K562 (cell line): ENCODE data around the gene SSH3. TPM values are rescaled to one million over a fixed set of nuclear protein-coding genes. Genes with fewer than 3 reads are reported as not detected.

Source experiments
- BDP1 ChIP-seq: IDR thresholded peaks from 3 replicates; pipeline ENCODE4 v1.6.1; 2011; ENCODE audit not compliant: insufficient read length, insufficient read depth
- BMI1 ChIP-seq: fragments of 150-350 bp; IDR thresholded peaks from 2 replicates; pipeline ENCODE4 v1.6.1; 2014; ENCODE audit warnings: low read length
- FOXA1 ChIP-seq: fragments of 450-650 bp; IDR thresholded peaks from 2 replicates; pipeline ENCODE4 v1.6.1; 2016; ENCODE audit warnings: mild to moderate bottlenecking, borderline replicate concordance
- GABPB1 ChIP-seq: sonication (generic); formaldehyde crosslinking; IDR thresholded peaks from 2 replicates; pipeline ENCODE4 v1.8.0; 2022; ENCODE audit warnings: mild to moderate bottlenecking, missing genetic modification reagents
- HDAC2 ChIP-seq: fragments of 450-650 bp; IDR thresholded peaks from 2 replicates; pipeline ENCODE4 v1.6.1; 2016; ENCODE audit warnings: mild to moderate bottlenecking
- MTA1 ChIP-seq: fragments of 450-650 bp; IDR thresholded peaks from 2 replicates; pipeline ENCODE4 v1.6.1; 2017; ENCODE audit warnings: borderline replicate concordance
- NEUROD1 ChIP-seq: fragments of 150-350 bp; IDR thresholded peaks from 2 replicates; pipeline ENCODE4 v1.6.1; 2014; ENCODE audit warnings: borderline replicate concordance, low read length, low read depth; ENCODE audit not compliant: partially characterized antibody
- NFE2L1 ChIP-seq: fragments of 450-650 bp; IDR thresholded peaks from 2 replicates; pipeline ENCODE4 v1.6.1; 2016; ENCODE audit warnings: missing genetic modification characterization, low read depth, mild to moderate bottlenecking, missing compliant biosample characterization, moderate library complexity, borderline replicate concordance
- NFRKB ChIP-seq: fragments of 450-650 bp; IDR thresholded peaks from 2 replicates; pipeline ENCODE4 v1.6.1; 2016; ENCODE audit warnings: low read depth
- NFXL1 ChIP-seq: fragments of 450-650 bp; formaldehyde crosslinking; IDR thresholded peaks from 2 replicates; pipeline ENCODE4 v1.4.0; 2021; ENCODE audit warnings: mild to moderate bottlenecking
- RBBP5 ChIP-seq: fragments of 200-600 bp; sonication (generic); IDR thresholded peaks from 2 replicates; pipeline ENCODE4 v1.6.1; 2012; ENCODE audit warnings: borderline replicate concordance, mild to moderate bottlenecking, low read length, control low read depth, inconsistent platforms; ENCODE audit not compliant: insufficient read depth, poor library complexity, severe bottlenecking
- RCOR1 ChIP-seq, 2 experiments: IDR thresholded peaks; 2 replicates each; pipeline ENCODE4 v1.6.1; 2012; ENCODE audit warnings: low read depth in 2 of 2, low read length in 2 of 2, borderline replicate concordance in 1 of 2, improper control_type of control experiment in 1 of 2
- TBL1XR1 ChIP-seq, 2 experiments: IDR thresholded peaks; 2 replicates each; pipeline ENCODE4 v1.6.1; 2012; ENCODE audit warnings: improper control_type of control experiment in 2 of 2, low read length in 2 of 2, mild to moderate bottlenecking in 1 of 2
- TEAD1 ChIP-seq, 2 experiments: fragments of 450-650 bp in 1 of 2; sonication (generic) in 1 of 2; formaldehyde crosslinking; IDR thresholded peaks; 2 replicates each; pipeline versions ENCODE4 v1.4.0 to v1.8.0; 2020 to 2022; ENCODE audit warnings: mild to moderate bottlenecking in 2 of 2, missing genetic modification reagents in 1 of 2
- ZBTB7A ChIP-seq: IDR thresholded peaks from 2 replicates; pipeline ENCODE4 v1.6.1; 2011; ENCODE audit warnings: low read depth, mild to moderate bottlenecking, low read length, moderate library complexity, borderline replicate concordance; ENCODE audit not compliant: control insufficient read depth
- ZNF175 ChIP-seq: fragments of 200-800 bp; sonication (Bioruptor generic); IDR thresholded peaks from 2 replicates; pipeline ENCODE4 v1.6.1; 2016; ENCODE audit warnings: low read depth, mild to moderate bottlenecking, missing genetic modification characterization, missing compliant biosample characterization
- ZNF224 ChIP-seq: sonication (generic); formaldehyde crosslinking; IDR thresholded peaks from 2 replicates; pipeline ENCODE4 v1.8.0; 2022; ENCODE audit warnings: mild to moderate bottlenecking, missing genetic modification reagents
- ZNF436 ChIP-seq: fragments of 250-450, 450-650 bp; sonication (Bioruptor Pico); formaldehyde crosslinking; IDR thresholded peaks from 2 replicates; pipeline ENCODE4 v1.7.0; 2020; ENCODE audit warnings: mild to moderate bottlenecking
- ZNF589 ChIP-seq: fragments of 200-800 bp; sonication (Bioruptor generic); IDR thresholded peaks from 2 replicates; pipeline ENCODE4 v1.6.1; 2016; ENCODE audit warnings: low read depth, missing genetic modification characterization, missing compliant biosample characterization
- polyA plus RNA-seq, 8 experiments: library from polyadenylated mRNA; depleted of rRNA in 4 of 8; stranded (reverse) in 5 of 8; unstranded in 3 of 8; fragments of >200 nt; fragmentation: Nextera tagmentation in 2 of 8; fragmentation: Illumina TruSeq in 1 of 8; extraction: Ambion mirVana in 2 of 8; extraction: Trizol in 1 of 8; gene quantifications; 2 replicates each; pipeline versions ENCODE4 v1.2.1 to v1.2.3, GENCODE V29; 2011 to 2014; ENCODE audit warnings: inconsistent platforms in 1 of 8, missing spikeins in 1 of 8
- total RNA-seq, 7 experiments: library from RNA; depleted of rRNA in 6 of 7; stranded (reverse); fragments of >200 nt in 6 of 7; fragmentation: Illumina TruSeq in 2 of 7; extraction: Trizol in 2 of 7; gene quantifications; 2 replicates each; pipeline versions ENCODE4 v1.2.1 to v1.2.3, GENCODE V29; 2011 to 2021; ENCODE audit warnings: low replicate concordance in 1 of 7
- TF ChIP-seq, protein P1 (sequence below): conservative IDR thresholded peaks from 2 replicates; pipeline ENCODE4 v1.6.1; 2011; ENCODE audit warnings: low read depth, mild to moderate bottlenecking, low read length; ENCODE audit not compliant: control insufficient read depth
- TF ChIP-seq, protein P2 (sequence below), 2 experiments: fragments of 450-650 bp in 1 of 2; sonication (generic) in 1 of 2; formaldehyde crosslinking in 1 of 2; IDR thresholded peaks in 1 of 2; conservative IDR thresholded peaks in 1 of 2; 2 replicates each; pipeline versions ENCODE4 v1.6.1 to v1.8.1; 2016 to 2023; ENCODE audit warnings: mild to moderate bottlenecking in 2 of 2, moderate library complexity in 2 of 2, inconsistent platforms in 1 of 2, missing genetic modification reagents in 1 of 2
- TF ChIP-seq, protein P3 (sequence below), 3 experiments: IDR thresholded peaks in 2 of 3; conservative IDR thresholded peaks in 1 of 3; 2 replicates each; pipeline ENCODE4 v1.5.1; 2011 to 2012; ENCODE audit warnings: low read length in 3 of 3, mild to moderate bottlenecking in 3 of 3, control low read depth in 2 of 3, improper control_type of control experiment in 1 of 3, inconsistent platforms in 1 of 3, low read depth in 1 of 3, mixed read lengths in 1 of 3, moderate library complexity in 1 of 3; ENCODE audit not compliant: insufficient read depth in 2 of 3

SSH3 gene
- total and polyA plus RNA-seq, 9 of the 15 experiments (the other 6 are each of a cell fraction or from before 2014, with no cell fraction given) = 0.07 to 1.0 (median 0.24) TPM; not detected in 3

DNA sequence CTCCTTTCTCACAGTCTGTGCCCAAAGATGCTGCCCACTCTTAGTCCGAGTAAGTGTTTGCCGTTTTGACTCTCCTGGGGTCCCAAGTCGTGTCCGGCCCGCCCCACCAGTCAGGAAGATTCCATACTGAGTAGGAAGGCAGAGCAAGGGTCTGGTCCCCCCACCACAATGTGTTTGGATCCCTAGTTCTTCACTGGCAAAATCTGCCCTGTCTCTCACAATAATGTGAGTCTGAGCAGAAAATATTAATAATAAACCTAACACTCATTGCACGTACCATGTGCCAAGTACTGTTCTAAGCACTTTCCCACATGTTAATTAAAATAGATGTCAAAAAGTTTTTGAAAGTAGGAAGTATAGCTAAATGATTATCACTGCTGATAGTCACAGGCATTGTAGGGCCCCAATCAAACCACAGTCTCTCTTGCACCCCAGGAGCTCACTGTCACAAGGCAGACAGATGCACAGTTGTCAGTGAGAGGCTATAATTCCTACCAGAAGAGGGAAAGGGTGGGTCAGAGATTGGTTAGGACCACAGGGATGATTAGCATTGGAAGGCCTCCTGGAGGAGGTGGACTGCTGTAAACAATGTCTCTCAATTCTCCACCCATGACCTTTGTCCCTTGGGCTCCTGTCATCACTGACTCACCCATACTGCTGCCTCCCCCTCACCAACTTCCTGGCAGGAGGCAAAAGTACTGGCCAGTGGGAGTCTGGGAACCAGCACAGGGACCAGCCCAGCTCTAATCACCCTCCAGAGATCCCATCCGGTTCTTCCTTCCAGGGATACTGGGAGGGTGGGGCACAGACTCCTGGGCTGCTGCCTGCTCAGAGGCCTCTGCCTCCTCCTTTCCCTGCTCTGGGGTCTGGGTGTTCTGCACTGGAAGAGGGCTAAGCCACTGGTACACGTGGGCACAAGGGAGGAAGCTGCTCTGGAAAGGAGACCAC lies 51.0 kb downstream of the SSH3 start (continued):
- 0 out of 2 replicates have a peak, but pooled peaks have one; percentile 52 for TF ChIP-seq NFRKB
- TF ChIP-seq NFE2L1 (tag) = no peak
- TF ChIP-seq HDAC2 = peak; percentile 60; the same call in 1 of the 2 replicates
- peak; percentile 79 for TF ChIP-seq ZBTB7A
- TF ChIP-seq FOXA1 = no peak
- no peak for TF ChIP-seq ZNF224
- TF ChIP-seq, protein P1, sequence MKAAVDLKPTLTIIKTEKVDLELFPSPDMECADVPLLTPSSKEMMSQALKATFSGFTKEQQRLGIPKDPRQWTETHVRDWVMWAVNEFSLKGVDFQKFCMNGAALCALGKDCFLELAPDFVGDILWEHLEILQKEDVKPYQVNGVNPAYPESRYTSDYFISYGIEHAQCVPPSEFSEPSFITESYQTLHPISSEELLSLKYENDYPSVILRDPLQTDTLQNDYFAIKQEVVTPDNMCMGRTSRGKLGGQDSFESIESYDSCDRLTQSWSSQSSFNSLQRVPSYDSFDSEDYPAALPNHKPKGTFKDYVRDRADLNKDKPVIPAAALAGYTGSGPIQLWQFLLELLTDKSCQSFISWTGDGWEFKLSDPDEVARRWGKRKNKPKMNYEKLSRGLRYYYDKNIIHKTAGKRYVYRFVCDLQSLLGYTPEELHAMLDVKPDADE = peak; percentile 77
- TF ChIP-seq ZNF436 (CRISPR knock-in tag) = peak; percentile 77; the same call in 1 of the 2 replicates
- TF ChIP-seq ZNF589 = peak; percentile 77; the same call in 1 of the 2 replicates
- TF ChIP-seq, protein P2, sequence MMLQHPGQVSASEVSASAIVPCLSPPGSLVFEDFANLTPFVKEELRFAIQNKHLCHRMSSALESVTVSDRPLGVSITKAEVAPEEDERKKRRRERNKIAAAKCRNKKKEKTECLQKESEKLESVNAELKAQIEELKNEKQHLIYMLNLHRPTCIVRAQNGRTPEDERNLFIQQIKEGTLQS (IDR thresholded peaks at IDR 0.05) = peak; percentile 94
- TF ChIP-seq, protein P2 (CRISPR knock-in tag; conservative IDR thresholded peaks at IDR 0.05) = no peak; the same call in 1 of the 2 replicates
- TF ChIP-seq, protein P3, sequence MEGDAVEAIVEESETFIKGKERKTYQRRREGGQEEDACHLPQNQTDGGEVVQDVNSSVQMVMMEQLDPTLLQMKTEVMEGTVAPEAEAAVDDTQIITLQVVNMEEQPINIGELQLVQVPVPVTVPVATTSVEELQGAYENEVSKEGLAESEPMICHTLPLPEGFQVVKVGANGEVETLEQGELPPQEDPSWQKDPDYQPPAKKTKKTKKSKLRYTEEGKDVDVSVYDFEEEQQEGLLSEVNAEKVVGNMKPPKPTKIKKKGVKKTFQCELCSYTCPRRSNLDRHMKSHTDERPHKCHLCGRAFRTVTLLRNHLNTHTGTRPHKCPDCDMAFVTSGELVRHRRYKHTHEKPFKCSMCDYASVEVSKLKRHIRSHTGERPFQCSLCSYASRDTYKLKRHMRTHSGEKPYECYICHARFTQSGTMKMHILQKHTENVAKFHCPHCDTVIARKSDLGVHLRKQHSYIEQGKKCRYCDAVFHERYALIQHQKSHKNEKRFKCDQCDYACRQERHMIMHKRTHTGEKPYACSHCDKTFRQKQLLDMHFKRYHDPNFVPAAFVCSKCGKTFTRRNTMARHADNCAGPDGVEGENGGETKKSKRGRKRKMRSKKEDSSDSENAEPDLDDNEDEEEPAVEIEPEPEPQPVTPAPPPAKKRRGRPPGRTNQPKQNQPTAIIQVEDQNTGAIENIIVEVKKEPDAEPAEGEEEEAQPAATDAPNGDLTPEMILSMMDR (IDR thresholded peaks at IDR 0.05 in 2 of 3, conservative IDR thresholded peaks at IDR 0.05 in 1 of 3; ENCODE audit: insufficient read depth in 2 of 3, low read depth in 1 of 3, low read length in 3 of 3) = 0 out of 6 replicates have a peak, but pooled peaks of 2 of the 3 experiments have one; percentile 13 to 18
- TF ChIP-seq TEAD1 (CRISPR knock-in tag; IDR thresholded peaks at IDR 0.05) = peak; percentile 38 to 70; a peak in 1 of 4 replicates
- TF ChIP-seq RCOR1 (IDR thresholded peaks at IDR 0.05; ENCODE audit: borderline replicate concordance in 1 of 2, low read depth in 2 of 2, low read length in 2 of 2) = peak in 1 of 2 experiments; percentile 67; a peak in 2 of 4 replicates
- TF ChIP-seq TBL1XR1 (IDR thresholded peaks at IDR 0.05; ENCODE audit: low read length in 2 of 2) = peak in 1 of 2 experiments; percentile 67; a peak in 1 of 4 replicates
- peak; percentile 79 for TF ChIP-seq NEUROD1
- no peak for TF ChIP-seq BDP1
- no peak for TF ChIP-seq BMI1
- TF ChIP-seq ZNF175 (CRISPR knock-in tag) = peak; percentile 89; the same call in 1 of the 2 replicates
- TF ChIP-seq NFXL1 (CRISPR knock-in tag) = no peak
- peak; percentile 5 for TF ChIP-seq RBBP5
- peak; percentile 13; the same call in 1 of the 2 replicates for TF ChIP-seq GABPB1 (CRISPR knock-in tag)
- TF ChIP-seq MTA1 = 0 out of 2 replicates have a peak, but pooled peaks have one; percentile 31
